Activated CD8-positive, alpha-beta T cell treated with anti-CD3 and anti-CD28 coated beads for 36 hours (primary cell): ENCODE data around the gene EGF. TPM values are rescaled to one million over a fixed set of nuclear protein-coding genes. Genes with fewer than 3 reads are reported as not detected.

ENCODE experiments used
- ATAC-seq: fragments of 200-7000 bp; cut with Tn5 transposase; one replicate; pipeline ENCODE4 v1.10.0; 2021; ENCODE audit warnings: mild to moderate bottlenecking, moderate library complexity
- CTCF ChIA-PET: fragments of 350-600 bp; sonication (Branson Sonifier 250); formaldehyde crosslinking; loops from one replicate; lab custom pipeline; 2021; ENCODE audit warnings: antibody characterized with exemption; lab: Charles Lee
- POLR2A ChIA-PET: fragments of 350-600 bp; sonication (Branson Sonifier 250); formaldehyde crosslinking; loops from one replicate; lab custom pipeline; 2021; ENCODE audit warnings: antibody characterized with exemption; lab: Charles Lee
- DNase-seq: peaks from one replicate; pipeline ENCODE4 v3.0.0-alpha.2; 2020
- H3K27ac Mint-ChIP-seq: one replicate; pipeline ENCODE4 v1.8.0; 2021; ENCODE audit warnings: mild to moderate bottlenecking, mixed read lengths
- H3K27me3 Mint-ChIP-seq: one replicate; pipeline ENCODE4 v1.8.0; 2021; ENCODE audit warnings: mixed read lengths
- H3K36me3 Mint-ChIP-seq: one replicate; pipeline ENCODE4 v1.8.0; 2021; ENCODE audit warnings: low read depth, mixed read lengths
- H3K4me1 Mint-ChIP-seq: one replicate; pipeline ENCODE4 v1.8.0; 2021; ENCODE audit warnings: low read depth, mixed read lengths
- H3K4me3 Mint-ChIP-seq: one replicate; pipeline ENCODE4 v1.8.0; 2021; ENCODE audit warnings: mild to moderate bottlenecking, moderate library complexity, mixed read lengths
- H3K9me3 Mint-ChIP-seq: one replicate; pipeline ENCODE4 v1.8.0; 2021; ENCODE audit warnings: mixed read lengths
- intact Hi-C: fragments of 100-400 bp; cut with micrococcal nuclease; formaldehyde crosslinking; loops from one replicate; pipeline ENCODE4 v1.10.0; 2022
- total RNA-seq, 2 experiments: library from RNA; stranded (reverse); gene quantifications; one replicate each; pipeline ENCODE4 v1.2.3, GENCODE V29; 2021
- TF ChIP-seq, protein P1 (sequence below): fragments of 200-600 bp; IDR thresholded peaks from one replicate; pipeline ENCODE4 v1.8.0; 2022; ENCODE audit warnings: antibody characterized with exemption, mild to moderate bottlenecking

Gene EGF
- total RNA-seq, 2 experiments from 2014 or later: not detected

DNA sequence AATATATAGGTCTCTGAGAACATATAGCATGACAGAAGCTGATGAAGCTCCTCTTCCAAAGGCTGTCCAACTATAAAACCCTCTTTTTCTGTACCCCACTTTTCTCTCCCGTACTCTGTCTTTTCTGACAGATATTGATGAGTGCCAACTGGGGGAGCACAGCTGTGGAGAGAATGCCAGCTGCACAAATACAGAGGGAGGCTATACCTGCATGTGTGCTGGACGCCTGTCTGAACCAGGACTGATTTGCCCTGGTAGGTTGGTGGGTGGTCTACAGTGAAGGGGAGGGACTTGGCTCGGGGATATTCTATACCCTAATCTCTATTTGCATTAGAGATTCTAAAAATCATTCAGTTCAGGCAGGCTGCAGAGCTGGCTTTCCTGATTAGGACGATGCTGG, 80.4 kb downstream of the EGF start:
- no peak for DNase-seq
- no peak for ATAC-seq
- intact Hi-C loops: no loop called here
- Mint-ChIP-seq H3K36me3 (no peaks in the 10 kb centered on the region), H3K27ac (no peak overlapping the region), H3K27me3 (peaks cover 11% of the 10 kb centered on the region), H3K4me1 (peaks cover 12% of the 10 kb centered on the region), H3K9me3 (no peaks in the 10 kb centered on the region), H3K4me3 (no peak overlapping the region)
- ChIA-PET POLR2A (no interaction called here), CTCF (interaction anchor here (0.9 to 10.2 kb wide), 4 partner anchors 10 to 522 kb away, joined by 3 to 194 read pairs (median 4); no protein-coding TSS in a partner anchor)
- TF ChIP-seq, protein P1, sequence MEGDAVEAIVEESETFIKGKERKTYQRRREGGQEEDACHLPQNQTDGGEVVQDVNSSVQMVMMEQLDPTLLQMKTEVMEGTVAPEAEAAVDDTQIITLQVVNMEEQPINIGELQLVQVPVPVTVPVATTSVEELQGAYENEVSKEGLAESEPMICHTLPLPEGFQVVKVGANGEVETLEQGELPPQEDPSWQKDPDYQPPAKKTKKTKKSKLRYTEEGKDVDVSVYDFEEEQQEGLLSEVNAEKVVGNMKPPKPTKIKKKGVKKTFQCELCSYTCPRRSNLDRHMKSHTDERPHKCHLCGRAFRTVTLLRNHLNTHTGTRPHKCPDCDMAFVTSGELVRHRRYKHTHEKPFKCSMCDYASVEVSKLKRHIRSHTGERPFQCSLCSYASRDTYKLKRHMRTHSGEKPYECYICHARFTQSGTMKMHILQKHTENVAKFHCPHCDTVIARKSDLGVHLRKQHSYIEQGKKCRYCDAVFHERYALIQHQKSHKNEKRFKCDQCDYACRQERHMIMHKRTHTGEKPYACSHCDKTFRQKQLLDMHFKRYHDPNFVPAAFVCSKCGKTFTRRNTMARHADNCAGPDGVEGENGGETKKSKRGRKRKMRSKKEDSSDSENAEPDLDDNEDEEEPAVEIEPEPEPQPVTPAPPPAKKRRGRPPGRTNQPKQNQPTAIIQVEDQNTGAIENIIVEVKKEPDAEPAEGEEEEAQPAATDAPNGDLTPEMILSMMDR: no peak

DNA sequence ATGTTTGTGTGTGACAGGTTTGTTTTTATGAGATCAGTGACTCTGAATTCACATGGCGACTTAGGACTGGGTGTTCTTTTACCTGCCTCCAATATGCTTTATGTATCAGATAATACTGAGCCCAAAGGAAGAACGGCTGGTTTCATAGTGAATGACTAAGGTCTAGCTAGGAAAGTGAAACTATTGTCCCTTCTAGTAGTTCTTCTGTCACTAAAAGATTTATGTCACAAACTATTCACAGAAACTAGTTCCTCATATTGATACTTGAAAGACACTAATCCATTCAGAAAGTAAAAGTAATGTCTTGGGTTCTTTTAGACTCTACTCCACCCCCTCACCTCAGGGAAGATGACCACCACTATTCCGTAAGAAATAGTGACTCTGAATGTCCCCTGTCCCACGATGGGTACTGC, 81.7 kb downstream of the EGF start:
- TF ChIP-seq, protein P1: no peak
- peaks cover 9% of the 10 kb centered on the region for H3K27me3 Mint-ChIP-seq
- no peaks in the 10 kb centered on the region for H3K9me3 Mint-ChIP-seq
- H3K27ac Mint-ChIP-seq: no peak overlapping the region
- H3K4me3 Mint-ChIP-seq: no peak overlapping the region
- peaks cover 12% of the 10 kb centered on the region for H3K4me1 Mint-ChIP-seq
- POLR2A ChIA-PET: interaction anchor here (0.6 kb wide), 1 partner anchor 204 kb away, joined by 3 read pairs; the partner anchor contains the start of gene ELOVL6
- no peaks in the 10 kb centered on the region for H3K36me3 Mint-ChIP-seq
- CTCF ChIA-PET: interaction anchor here (1.0 to 10.2 kb wide), 3 partner anchors 11 to 520 kb away, joined by 3 to 194 read pairs (median 4); no protein-coding TSS in a partner anchor
- no peak for DNase-seq
- intact Hi-C loops: no loop called here
- peak; percentile 79 for ATAC-seq

DNA sequence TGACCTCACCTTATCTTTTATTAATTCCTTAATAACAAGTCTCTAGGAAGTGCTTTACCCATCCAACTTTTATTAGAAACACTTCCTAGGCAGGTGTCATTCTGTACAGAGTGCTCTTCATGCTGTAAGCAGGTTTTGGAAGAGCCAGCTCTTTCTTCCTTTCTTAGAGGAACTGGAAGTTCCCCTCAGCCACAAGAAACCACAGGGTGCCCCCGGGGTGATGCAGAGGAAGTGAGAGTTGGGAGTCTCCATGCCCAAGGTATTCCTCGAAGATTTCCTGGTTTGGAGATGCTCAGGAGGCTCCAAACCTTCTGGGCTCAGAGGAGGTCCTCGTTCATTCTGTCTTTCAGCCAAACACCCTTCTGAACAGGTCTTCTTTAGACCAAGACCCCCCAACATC, 83.8 kb downstream of the EGF start:
- ChIA-PET POLR2A (no interaction called here), CTCF (interaction anchor here (1.6 to 10.2 kb wide), 3 partner anchors 9 to 518 kb away, joined by 4 to 194 read pairs (median 23); no protein-coding TSS in a partner anchor)
- Mint-ChIP-seq H3K27me3 (peaks cover 10% of the 10 kb centered on the region), H3K4me1 (peaks cover 8% of the 10 kb centered on the region), H3K9me3 (no peaks in the 10 kb centered on the region), H3K27ac (no peak overlapping the region), H3K36me3 (no peaks in the 10 kb centered on the region), H3K4me3 (no peak overlapping the region)
- ATAC-seq: no peak
- no peak for DNase-seq
- intact Hi-C loops: no loop called here
- TF ChIP-seq, protein P1: no peak

DNA sequence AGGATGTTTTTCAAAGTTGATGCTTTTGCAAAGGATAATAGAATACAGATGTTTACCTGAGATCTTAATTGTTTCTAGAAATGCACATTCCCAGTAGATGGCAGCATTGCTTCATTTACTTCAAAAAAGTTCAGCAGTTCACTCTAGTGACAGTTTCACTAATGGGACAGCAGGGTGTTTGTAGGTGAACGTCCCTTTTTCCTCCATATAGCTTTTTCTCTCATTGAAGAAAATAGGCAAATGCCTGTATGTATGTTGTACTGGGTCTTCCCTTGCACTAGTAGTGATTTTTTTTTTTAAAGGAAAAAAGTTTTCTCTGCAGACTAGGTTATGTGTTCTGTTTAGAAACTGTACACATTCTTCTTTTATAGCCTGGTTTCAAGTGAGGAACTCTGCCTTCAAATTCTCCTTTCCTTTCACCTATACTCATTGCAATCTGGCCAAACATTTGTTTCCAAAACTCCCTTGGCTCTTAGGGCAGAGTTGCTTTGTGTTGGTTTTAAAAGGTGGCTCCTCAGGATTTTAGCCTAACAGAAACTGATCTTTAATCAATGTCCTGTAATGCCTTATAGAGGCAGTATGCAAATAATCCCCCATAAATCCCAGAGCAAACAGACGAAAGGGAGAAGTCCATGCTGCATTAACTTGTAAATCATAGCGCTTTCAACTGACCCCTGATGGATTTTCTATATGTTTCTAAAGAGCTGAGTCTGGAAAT, 86.3 kb downstream of the EGF start:
- TF ChIP-seq, protein P1: peak; percentile 80
- DNase-seq (peak; percentile 11), ATAC-seq (peak; percentile 61)
- intact Hi-C loops: loop anchor here (2.0 kb wide), 1 partner anchor 518 kb away; no protein-coding TSS in a partner anchor
- no peak overlapping the region for H3K27ac Mint-ChIP-seq
- peaks cover 8% of the 10 kb centered on the region for H3K27me3 Mint-ChIP-seq
- H3K4me3 Mint-ChIP-seq: no peak overlapping the region
- H3K36me3 Mint-ChIP-seq: no peaks in the 10 kb centered on the region
- H3K9me3 Mint-ChIP-seq: no peaks in the 10 kb centered on the region
- POLR2A ChIA-PET: interaction anchor here (0.7 kb wide), 1 partner anchor 512 kb away, joined by 3 read pairs; no protein-coding TSS in a partner anchor
- CTCF ChIA-PET: interaction anchor here (0.6 to 10.2 kb wide), 25 partner anchors 10 to 625 kb away, joined by 3 to 194 read pairs (median 4); no protein-coding TSS in a partner anchor
- peaks cover 8% of the 10 kb centered on the region for H3K4me1 Mint-ChIP-seq

DNA sequence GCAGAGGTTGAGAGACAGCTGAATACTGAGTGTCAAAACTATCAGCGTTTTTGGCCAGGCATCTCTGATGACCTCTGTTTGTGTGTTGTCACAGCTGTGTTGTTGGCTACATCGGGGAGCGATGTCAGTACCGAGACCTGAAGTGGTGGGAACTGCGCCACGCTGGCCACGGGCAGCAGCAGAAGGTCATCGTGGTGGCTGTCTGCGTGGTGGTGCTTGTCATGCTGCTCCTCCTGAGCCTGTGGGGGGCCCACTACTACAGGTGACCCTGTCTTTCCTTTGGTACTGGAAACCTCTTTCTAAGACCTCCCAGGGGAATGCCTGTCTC, 86.9 kb downstream of the EGF start:
- Mint-ChIP-seq H3K4me3 (no peak overlapping the region), H3K36me3 (no peaks in the 10 kb centered on the region), H3K9me3 (no peaks in the 10 kb centered on the region), H3K27ac (no peak overlapping the region), H3K27me3 (peaks cover 8% of the 10 kb centered on the region), H3K4me1 (peaks cover 3% of the 10 kb centered on the region)
- CTCF ChIA-PET: interaction anchor here (1.0 to 10.2 kb wide), 11 partner anchors 10 to 624 kb away, joined by 3 to 194 read pairs (median 9); no protein-coding TSS in a partner anchor
- intact Hi-C loops: loop anchor here (2.0 kb wide), 1 partner anchor 517 kb away; no protein-coding TSS in a partner anchor
- POLR2A ChIA-PET: no interaction called here
- DNase-seq: no peak
- no peak for ATAC-seq
- TF ChIP-seq, protein P1: no peak
